Measurements from ENCODE around the gene C6orf132. TPM values are rescaled to one million over a fixed set of nuclear protein-coding genes. Genes with fewer than 3 reads are reported as not detected.

Gene C6orf132
- total RNA-seq, 1 experiment from 2014 or later: 66.0 TPM

- CTCF ChIA-PET: interaction anchor here (1.3 kb wide), 1 partner anchor 64 kb away, joined by 6 read pairs; no protein-coding TSS in a partner anchor
- ATAC-seq (no peak), DNase-seq (no peak)
- no peak for TF ChIP-seq EZH2phosphoT487 (IDR thresholded peaks at IDR 0.05; ENCODE audit: borderline replicate concordance, low read length)
- no peak for TF ChIP-seq EZH2 (IDR thresholded peaks at IDR 0.05; ENCODE audit: low read length, unreplicated experiment)
- TF ChIP-seq, protein P1, sequence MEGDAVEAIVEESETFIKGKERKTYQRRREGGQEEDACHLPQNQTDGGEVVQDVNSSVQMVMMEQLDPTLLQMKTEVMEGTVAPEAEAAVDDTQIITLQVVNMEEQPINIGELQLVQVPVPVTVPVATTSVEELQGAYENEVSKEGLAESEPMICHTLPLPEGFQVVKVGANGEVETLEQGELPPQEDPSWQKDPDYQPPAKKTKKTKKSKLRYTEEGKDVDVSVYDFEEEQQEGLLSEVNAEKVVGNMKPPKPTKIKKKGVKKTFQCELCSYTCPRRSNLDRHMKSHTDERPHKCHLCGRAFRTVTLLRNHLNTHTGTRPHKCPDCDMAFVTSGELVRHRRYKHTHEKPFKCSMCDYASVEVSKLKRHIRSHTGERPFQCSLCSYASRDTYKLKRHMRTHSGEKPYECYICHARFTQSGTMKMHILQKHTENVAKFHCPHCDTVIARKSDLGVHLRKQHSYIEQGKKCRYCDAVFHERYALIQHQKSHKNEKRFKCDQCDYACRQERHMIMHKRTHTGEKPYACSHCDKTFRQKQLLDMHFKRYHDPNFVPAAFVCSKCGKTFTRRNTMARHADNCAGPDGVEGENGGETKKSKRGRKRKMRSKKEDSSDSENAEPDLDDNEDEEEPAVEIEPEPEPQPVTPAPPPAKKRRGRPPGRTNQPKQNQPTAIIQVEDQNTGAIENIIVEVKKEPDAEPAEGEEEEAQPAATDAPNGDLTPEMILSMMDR (conservative IDR thresholded peaks at IDR 0.05; ENCODE audit: low read depth, low read length): no peak
- Histone ChIP-seq H3K4me2 (ENCODE audit: low read length) (no peak overlapping the region), H3K9me3 (ENCODE audit: low read length) (no peaks in the 10 kb centered on the region), H3K27ac (ENCODE audit: low read length) (no peak overlapping the region), H3K79me2 (ENCODE audit: low read length) (no peaks in the 10 kb centered on the region), H4K20me1 (ENCODE audit: low read length) (no peaks in the 10 kb centered on the region), H3K9ac (ENCODE audit: low read length) (no peak overlapping the region), H3K4me1 (ENCODE audit: insufficient read depth, low read length) (peaks cover 8% of the 10 kb centered on the region), H3F3A (ENCODE audit: low read length, unreplicated experiment) (no peaks in the 10 kb centered on the region), H3K27me3 (ENCODE audit: low read length) (no peaks in the 10 kb centered on the region), H3K4me3 (ENCODE audit: low read length) (no peak overlapping the region), H2AFZ (ENCODE audit: low read length) (no peak overlapping the region), H3K9me2 (replicated peaks; ENCODE audit: low read length) (no peaks in the 10 kb centered on the region), H3K36me3 (ENCODE audit: low read depth, low read length) (no peaks in the 10 kb centered on the region)
- POLR2A ChIA-PET (ENCODE audit: unreplicated experiment): interaction anchor here (0.6 kb wide), 1 partner anchor 27 kb away, joined by 5 read pairs; no protein-coding TSS in a partner anchor
- intact Hi-C loops (cut with micrococcal nuclease): no loop called here
- no TSS peak for BruUV-seq (replicated peaks)
Observed at GRCh38 chr6:42163981-42164380, 21.6 kb upstream of the C6orf132 start.

- no peaks in the 10 kb centered on the region for H3K27me3 ChIP-seq (ENCODE audit: low read length)
- POLR2A ChIA-PET (ENCODE audit: unreplicated experiment): no interaction called here
- H3K9me3 ChIP-seq (ENCODE audit: low read length): no peaks in the 10 kb centered on the region
- H3K9me2 ChIP-seq (replicated peaks; ENCODE audit: low read length): no peaks in the 10 kb centered on the region
- no peak for ATAC-seq
- no peaks in the 10 kb centered on the region for H4K20me1 ChIP-seq (ENCODE audit: low read length)
- no peak overlapping the region for H3K4me2 ChIP-seq (ENCODE audit: low read length)
- no peak for TF ChIP-seq EZH2phosphoT487 (IDR thresholded peaks at IDR 0.05; ENCODE audit: borderline replicate concordance, low read length)
- TF ChIP-seq EZH2 (IDR thresholded peaks at IDR 0.05; ENCODE audit: low read length, unreplicated experiment): no peak
- TF ChIP-seq, protein P1 (conservative IDR thresholded peaks at IDR 0.05; ENCODE audit: low read depth, low read length): no peak
- H3K36me3 ChIP-seq (ENCODE audit: low read depth, low read length): no peaks in the 10 kb centered on the region
- no peak overlapping the region for H3K4me3 ChIP-seq (ENCODE audit: low read length)
- H3K79me2 ChIP-seq (ENCODE audit: low read length): no peaks in the 10 kb centered on the region
- H3K9ac ChIP-seq (ENCODE audit: low read length): no peak overlapping the region
- no peaks in the 10 kb centered on the region for H3F3A ChIP-seq (ENCODE audit: low read length, unreplicated experiment)
- CTCF ChIA-PET: interaction anchor here (0.5 kb wide), 1 partner anchor 43 kb away, joined by 6 read pairs; no protein-coding TSS in a partner anchor
- no peak overlapping the region for H2AFZ ChIP-seq (ENCODE audit: low read length)
- H3K27ac ChIP-seq (ENCODE audit: low read length): no peak overlapping the region
- BruUV-seq (replicated peaks): no TSS peak
- DNase-seq: no peak
- intact Hi-C loops (cut with micrococcal nuclease): no loop called here
- H3K4me1 ChIP-seq (ENCODE audit: insufficient read depth, low read length): peaks cover 8% of the 10 kb centered on the region
Observed at GRCh38 chr6:42162812-42163211, 20.4 kb upstream of the C6orf132 start.

GRCh38 chr6:42162384-42162783 is 20.0 kb upstream of the C6orf132 start:
- Histone ChIP-seq H3K27me3 (ENCODE audit: low read length) (no peaks in the 10 kb centered on the region), H2AFZ (ENCODE audit: low read length) (no peak overlapping the region), H3K9ac (ENCODE audit: low read length) (no peak overlapping the region), H3K4me3 (ENCODE audit: low read length) (no peak overlapping the region), H3K36me3 (ENCODE audit: low read depth, low read length) (no peaks in the 10 kb centered on the region), H3K79me2 (ENCODE audit: low read length) (no peaks in the 10 kb centered on the region), H3K9me3 (ENCODE audit: low read length) (no peaks in the 10 kb centered on the region), H4K20me1 (ENCODE audit: low read length) (no peaks in the 10 kb centered on the region), H3K27ac (ENCODE audit: low read length) (no peak overlapping the region), H3K9me2 (replicated peaks; ENCODE audit: low read length) (no peaks in the 10 kb centered on the region), H3K4me1 (ENCODE audit: insufficient read depth, low read length) (peaks cover 8% of the 10 kb centered on the region), H3F3A (ENCODE audit: low read length, unreplicated experiment) (no peaks in the 10 kb centered on the region), H3K4me2 (ENCODE audit: low read length) (no peak overlapping the region)
- no peak for DNase-seq
- ChIA-PET CTCF (no interaction called here), POLR2A (ENCODE audit: unreplicated experiment) (no interaction called here)
- TF ChIP-seq, protein P1 (conservative IDR thresholded peaks at IDR 0.05; ENCODE audit: low read depth, low read length): no peak
- no peak for TF ChIP-seq EZH2phosphoT487 (IDR thresholded peaks at IDR 0.05; ENCODE audit: borderline replicate concordance, low read length)
- TF ChIP-seq EZH2 (IDR thresholded peaks at IDR 0.05; ENCODE audit: low read length, unreplicated experiment): no peak
- BruUV-seq (replicated peaks): no TSS peak
- intact Hi-C loops (cut with micrococcal nuclease): no loop called here
- no peak for ATAC-seq

All from PC-3 (cell line).